Gastroesophageal sphincter (tissue), 3 donors: ENCODE results near the gene DHFR2.

Experiments
- CTCF ChIP-seq, 4 experiments: fragments of 200-600 bp in 2 of 4; fragments of 450-650 bp in 2 of 4; sonication (generic) in 1 of 4; IDR thresholded peaks; one replicate each; pipeline ENCODE4 v1.5.1; 2017 to 2019; ENCODE audit warnings: antibody characterized with exemption in 4 of 4, mild to moderate bottlenecking in 2 of 4, moderate library complexity in 2 of 4
- EP300 ChIP-seq: sonication (generic); formaldehyde crosslinking; IDR thresholded peaks from one replicate; pipeline ENCODE4 v1.6.1; 2017; ENCODE audit warnings: antibody characterized with exemption, mild to moderate bottlenecking
- POLR2A ChIP-seq, 2 donors: fragments of 450-650 bp; IDR thresholded peaks; one replicate each; pipeline ENCODE4 v1.6.1; 2017; ENCODE audit warnings: antibody characterized with exemption in 2 of 2, mild to moderate bottlenecking in 2 of 2, moderate library complexity in 1 of 2
- POLR2AphosphoS5 ChIP-seq: sonication (generic); formaldehyde crosslinking; IDR thresholded peaks from one replicate; pipeline ENCODE4 v1.6.1; 2017; ENCODE audit warnings: antibody characterized with exemption

GRCh38 chr3:94046533-94046932, 16.2 kb downstream of the DHFR2 start:
- TF ChIP-seq CTCF (IDR thresholded peaks at IDR 0.05) (no peak), EP300 (no peak), POLR2A (IDR thresholded peaks at IDR 0.05) (no peak), POLR2AphosphoS5 (no peak)
